Epidermal melanocyte (primary cell): ENCODE measurements around the gene CLDN19.

Experiments used
- DNase-seq: peaks from one replicate; pipeline ENCODE4 v3.0.0; 2011; ENCODE audit warnings: low spot score; ENCODE audit not compliant: insufficient read length

Gene CLDN19

DNA sequence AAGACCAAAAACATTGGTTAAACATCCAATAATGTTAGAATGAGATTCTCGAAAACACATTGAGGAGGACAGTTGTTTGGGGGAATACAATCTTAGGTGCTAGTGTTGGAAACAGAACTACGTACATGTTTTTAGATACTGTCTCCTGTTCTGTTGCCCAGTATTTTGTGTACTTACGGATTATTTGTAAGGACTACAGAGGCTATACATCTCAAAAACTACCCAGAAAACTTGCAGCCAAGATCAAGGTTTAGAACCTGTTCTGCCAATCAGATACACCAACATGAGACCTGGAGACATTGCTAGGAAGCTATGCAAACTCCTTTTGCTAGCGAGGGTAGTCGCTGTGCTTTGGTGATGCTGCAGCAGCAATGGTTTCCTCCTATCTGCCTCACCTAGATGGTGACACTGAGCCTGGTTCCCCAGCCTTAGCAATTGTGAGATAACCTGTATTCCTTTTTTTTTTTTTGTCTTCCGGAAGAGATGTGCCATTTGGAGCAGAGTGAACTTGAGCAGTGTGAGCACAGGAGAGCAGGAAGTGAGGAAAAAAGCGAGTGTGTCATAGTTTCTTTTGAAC lies 36.1 kb downstream of the CLDN19 start:
- DNase-seq = no peak

- no peak for DNase-seq
Measured at GRCh38 chr1:42700006-42700405, 40.0 kb downstream of the CLDN19 start.

- no peak for DNase-seq
Measured at GRCh38 chr1:42698081-42698813, 41.8 kb downstream of the CLDN19 start.

DNA sequence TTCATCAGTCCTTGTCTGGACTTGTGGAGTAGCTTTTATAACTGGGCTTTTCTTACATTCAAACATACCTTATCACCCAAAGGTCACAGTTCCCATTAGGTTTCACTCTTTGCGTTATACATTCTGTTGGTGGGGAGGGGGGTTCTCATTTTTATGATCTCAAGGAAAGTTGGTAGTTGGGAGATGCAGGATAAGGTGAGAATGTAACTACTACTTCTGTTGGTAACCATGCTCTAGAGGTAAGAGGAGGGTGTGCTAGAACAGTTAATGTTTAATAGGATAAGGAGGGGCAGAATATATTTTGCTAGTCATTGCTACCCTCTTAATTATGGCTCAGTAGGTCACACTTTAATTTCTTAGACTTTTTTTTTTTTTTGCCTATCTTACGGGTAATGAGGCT lies 47.1 kb downstream of the CLDN19 start:
- no peak for DNase-seq

DNA sequence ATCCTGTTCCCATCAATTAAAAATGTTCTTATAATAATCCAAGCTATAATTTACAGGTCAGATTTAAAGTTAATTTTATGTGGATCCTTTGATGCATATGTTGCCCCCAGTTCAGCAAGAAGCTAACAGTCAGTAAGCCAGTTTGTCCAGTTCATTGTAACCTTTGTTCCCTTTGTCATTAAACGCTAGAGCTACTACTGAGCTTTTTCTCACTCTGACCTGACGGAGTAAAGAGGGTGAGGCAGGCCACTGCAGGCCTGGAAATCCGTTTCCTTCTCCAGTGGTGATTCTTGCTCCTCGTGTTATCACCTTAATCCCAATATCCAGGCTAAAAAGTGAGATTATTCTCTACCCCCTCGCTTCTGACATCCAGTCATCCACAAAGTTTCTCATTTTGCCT lies 47.6 kb downstream of the CLDN19 start:
- no peak for DNase-seq

DNA sequence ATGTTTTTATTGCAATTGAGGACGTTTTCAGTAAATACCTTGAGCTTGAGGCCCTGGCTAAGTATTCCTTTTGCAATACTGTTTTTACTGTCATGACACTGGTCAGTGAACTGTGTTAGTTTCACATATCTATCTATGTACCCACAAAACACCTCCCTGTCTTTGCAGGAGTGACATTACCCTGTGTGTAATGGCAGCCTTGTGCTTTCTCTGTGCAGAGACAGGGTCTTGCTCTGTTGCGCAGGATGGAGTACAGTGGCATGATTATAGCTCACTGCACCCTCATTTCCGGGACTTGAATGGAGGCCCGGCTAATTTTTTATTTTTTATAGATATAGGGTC lies 48.9 kb downstream of the CLDN19 start:
- DNase-seq = no peak

DNA sequence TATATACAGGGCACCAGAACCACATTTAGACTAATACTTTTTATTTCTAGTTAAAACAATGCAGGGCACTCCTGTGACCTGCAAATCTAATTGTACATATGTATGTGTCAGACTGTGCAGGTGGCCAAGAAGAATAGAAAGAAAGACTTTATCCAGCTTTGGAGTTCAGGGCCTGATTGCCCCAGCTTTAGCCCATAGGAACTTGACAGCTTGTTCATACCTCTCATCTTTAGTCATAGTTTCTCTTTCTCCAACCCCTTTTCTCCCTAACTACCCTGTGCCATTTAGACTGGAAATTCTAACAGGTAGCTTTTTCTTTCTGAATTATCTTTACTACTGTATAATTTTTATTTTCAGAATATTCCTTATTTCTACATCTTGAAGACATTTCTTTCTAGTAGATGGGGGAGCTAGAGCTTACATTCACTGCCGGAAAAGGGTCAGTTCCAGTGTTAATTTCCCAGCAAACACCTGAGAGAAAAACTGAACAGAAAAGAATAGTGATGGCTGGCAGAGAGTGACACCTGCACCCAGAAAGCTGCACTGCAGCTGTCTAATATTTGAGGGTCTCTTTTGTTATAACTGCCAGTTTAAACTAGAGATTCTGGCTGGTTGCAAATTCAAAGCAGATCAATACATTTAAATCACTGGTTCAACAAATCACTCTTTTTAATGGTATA lies 49.4 kb downstream of the CLDN19 start:
- DNase-seq = no peak

DNA sequence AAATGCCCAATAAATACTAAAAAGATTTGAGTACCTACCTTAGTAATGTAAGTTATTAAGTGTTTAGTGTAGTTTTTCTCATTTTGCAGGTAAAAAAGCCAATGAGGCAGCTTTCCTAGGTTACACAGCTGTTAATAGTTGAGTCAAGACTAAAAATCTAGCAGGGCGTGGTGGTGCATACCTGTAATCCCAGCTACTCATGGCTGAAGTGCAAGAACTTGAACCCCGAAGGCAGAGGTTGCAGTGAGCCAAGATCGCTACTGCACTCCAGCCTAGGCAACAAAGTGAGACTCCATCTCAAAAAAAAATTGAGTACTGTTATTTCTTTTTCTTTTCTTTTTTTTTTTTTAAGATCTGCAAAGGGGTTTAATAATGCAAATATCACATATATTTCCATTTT lies 50.1 kb downstream of the CLDN19 start:
- no peak for DNase-seq

DNA sequence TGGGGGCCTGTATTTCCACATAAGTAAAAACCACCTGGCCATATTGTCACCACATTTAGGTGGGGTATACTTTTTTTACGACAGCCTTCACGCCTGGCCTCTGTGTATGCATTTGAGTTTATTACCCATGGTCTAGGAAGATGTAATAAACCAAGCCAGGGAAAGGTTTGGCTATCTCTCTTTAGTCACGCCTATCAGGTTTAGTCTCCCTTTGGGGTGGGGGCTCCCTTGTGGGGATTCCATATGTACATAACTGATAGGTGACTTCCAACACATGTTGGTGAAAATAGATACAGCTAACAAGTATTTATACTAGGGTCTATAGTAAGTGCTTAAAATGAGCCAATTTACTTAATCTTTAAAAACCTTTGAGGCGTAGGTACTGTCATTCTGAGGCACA lies 53.6 kb downstream of the CLDN19 start:
- DNase-seq = no peak

- DNase-seq = no peak
Measured at GRCh38 chr1:42684139-42684538, 55.9 kb downstream of the CLDN19 start.
